K562 (cell line): ENCODE measurements around the gene PBX1. TPM values are rescaled to one million over a fixed set of nuclear protein-coding genes. Genes with fewer than 3 reads are reported as not detected.

Source experiments
- CBX3 ChIP-seq, 2 experiments: IDR thresholded peaks; 1 replicate in 1 of 2; 2 replicates in 1 of 2; pipeline ENCODE4 v1.6.1; 2012; ENCODE audit warnings: inconsistent platforms in 2 of 2, low read length in 2 of 2, borderline replicate concordance in 1 of 2, control low read depth in 1 of 2
- CUX1 ChIP-seq: fragments of 200-800 bp; sonication (Bioruptor generic); IDR thresholded peaks from 2 replicates; pipeline ENCODE4 v1.6.1; 2016; ENCODE audit warnings: missing genetic modification characterization, missing compliant biosample characterization
- L3MBTL2 ChIP-seq: fragments of 450-650 bp; IDR thresholded peaks from 2 replicates; pipeline ENCODE4 v1.6.1; 2016; ENCODE audit warnings: mild to moderate bottlenecking, moderate library complexity
- MEF2D ChIP-seq: conservative IDR thresholded peaks from 2 replicates; pipeline ENCODE4 v1.6.1; 2016; ENCODE audit warnings: low read depth, missing genetic modification characterization, missing compliant biosample characterization
- MTA1 ChIP-seq: fragments of 450-650 bp; IDR thresholded peaks from 2 replicates; pipeline ENCODE4 v1.6.1; 2017; ENCODE audit warnings: borderline replicate concordance
- NBN ChIP-seq: fragments of 450-650 bp; IDR thresholded peaks from 2 replicates; pipeline ENCODE4 v1.6.1; 2016; ENCODE audit warnings: low read depth, mild to moderate bottlenecking
- NR3C1 ChIP-seq: sonication (generic); formaldehyde crosslinking; IDR thresholded peaks from 2 replicates; pipeline ENCODE4 v1.8.1; 2022; ENCODE audit warnings: missing genetic modification reagents
- RNF2 ChIP-seq: sonication (generic); IDR thresholded peaks from 2 replicates; pipeline ENCODE4 v1.6.1; 2016
- ZFP1 ChIP-seq: fragments of 450-650 bp; formaldehyde crosslinking; IDR thresholded peaks from 2 replicates; pipeline ENCODE4 v1.4.0; 2020; ENCODE audit warnings: mild to moderate bottlenecking, mixed read lengths
- ZNF318 ChIP-seq, 2 experiments: fragments of 450-650 bp; IDR thresholded peaks; 2 replicates each; pipeline ENCODE4 v1.6.1; 2016; ENCODE audit warnings: mild to moderate bottlenecking in 2 of 2, borderline replicate concordance in 1 of 2, low read depth in 1 of 2, moderate library complexity in 1 of 2
- polyA plus RNA-seq, 8 experiments: library from polyadenylated mRNA; depleted of rRNA in 4 of 8; stranded (reverse) in 5 of 8; unstranded in 3 of 8; fragments of >200 nt; fragmentation: Nextera tagmentation in 2 of 8; fragmentation: Illumina TruSeq in 1 of 8; extraction: Ambion mirVana in 2 of 8; extraction: Trizol in 1 of 8; gene quantifications; 2 replicates each; pipeline versions ENCODE4 v1.2.1 to v1.2.3, GENCODE V29; 2011 to 2014; ENCODE audit warnings: inconsistent platforms in 1 of 8, missing spikeins in 1 of 8
- total RNA-seq, 7 experiments: library from RNA; depleted of rRNA in 6 of 7; stranded (reverse); fragments of >200 nt in 6 of 7; fragmentation: Illumina TruSeq in 2 of 7; extraction: Trizol in 2 of 7; gene quantifications; 2 replicates each; pipeline versions ENCODE4 v1.2.1 to v1.2.3, GENCODE V29; 2011 to 2021; ENCODE audit warnings: low replicate concordance in 1 of 7
- TF ChIP-seq, protein P1 (sequence below), 2 experiments: fragments of 450-650 bp; conservative IDR thresholded peaks; 2 replicates each; pipeline ENCODE4 v1.6.1; 2017; ENCODE audit warnings: mild to moderate bottlenecking in 2 of 2, moderate library complexity in 2 of 2

The PBX1 gene
- total and polyA plus RNA-seq, 9 of the 15 experiments (the other 6 are each of a cell fraction or from before 2014, with no cell fraction given): 0.03 to 0.62 (median 0.17) TPM

DNA sequence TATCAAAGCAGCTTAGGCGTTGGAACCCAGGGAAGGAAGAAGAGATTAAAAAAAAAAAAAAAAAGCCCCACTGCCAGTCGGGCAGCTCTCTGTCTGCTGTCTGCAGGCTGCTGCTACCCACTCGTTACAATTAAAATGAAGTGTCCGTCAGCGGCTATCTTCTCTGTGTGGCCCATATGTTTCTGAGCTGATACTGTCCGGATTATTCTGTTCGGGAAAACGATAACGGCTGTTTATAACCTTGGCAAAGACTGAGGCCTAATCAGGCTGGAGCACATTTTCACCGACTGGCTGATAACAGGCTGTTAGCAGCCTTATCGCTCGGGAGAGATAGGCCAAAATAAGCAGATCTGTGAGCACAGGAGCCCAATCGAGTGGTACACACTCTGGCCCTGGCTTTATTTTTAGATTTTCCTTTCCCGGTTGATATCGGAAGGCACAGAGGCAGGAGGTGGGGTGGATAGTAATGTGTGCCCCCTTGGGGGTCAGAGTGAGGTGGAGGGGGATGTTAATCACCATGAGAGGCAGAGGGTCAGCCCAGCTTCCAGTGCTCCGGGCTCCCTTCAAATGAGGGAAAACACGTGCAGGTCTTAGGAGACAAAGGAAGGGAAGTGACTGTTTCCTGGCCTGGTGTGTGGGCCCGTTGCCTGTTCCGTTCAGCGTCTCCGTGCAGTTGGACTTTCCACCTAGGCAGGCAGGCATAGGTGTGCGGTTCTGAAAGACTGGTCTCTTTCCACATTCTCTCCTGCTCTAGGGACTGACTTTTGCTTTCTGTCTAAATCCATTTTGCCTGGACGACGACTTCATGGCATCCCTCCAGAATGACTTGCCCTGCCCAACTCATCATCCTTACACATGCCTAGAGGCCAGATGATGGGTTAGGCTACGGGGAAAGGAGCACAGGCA, 153.4 kb downstream of the PBX1 start (continued):
- TF ChIP-seq CUX1 (CRISPR knock-in tag) (peak; percentile 22; the same call in 1 of the 2 replicates), MEF2D (tag) (peak; percentile 99), ZFP1 (CRISPR knock-in tag) (no peak), NR3C1 (CRISPR knock-in tag) (no peak), ZNF318 (IDR thresholded peaks at IDR 0.05; ENCODE audit: borderline replicate concordance in 1 of 2, low read depth in 1 of 2) (peak in 1 of 2 experiments; percentile 86; a peak in 2 of 4 replicates), RNF2 (peak; percentile 95), MTA1 (peak; percentile 93), CBX3 (IDR thresholded peaks at IDR 0.05; ENCODE audit: borderline replicate concordance in 1 of 2, low read length in 2 of 2) (peak in 1 of 2 experiments; percentile 34; a peak in 2 of 3 replicates), NBN (0 out of 2 replicates have a peak, but pooled peaks have one; percentile 80), L3MBTL2 (peak; percentile 99)
- TF ChIP-seq, protein P1, sequence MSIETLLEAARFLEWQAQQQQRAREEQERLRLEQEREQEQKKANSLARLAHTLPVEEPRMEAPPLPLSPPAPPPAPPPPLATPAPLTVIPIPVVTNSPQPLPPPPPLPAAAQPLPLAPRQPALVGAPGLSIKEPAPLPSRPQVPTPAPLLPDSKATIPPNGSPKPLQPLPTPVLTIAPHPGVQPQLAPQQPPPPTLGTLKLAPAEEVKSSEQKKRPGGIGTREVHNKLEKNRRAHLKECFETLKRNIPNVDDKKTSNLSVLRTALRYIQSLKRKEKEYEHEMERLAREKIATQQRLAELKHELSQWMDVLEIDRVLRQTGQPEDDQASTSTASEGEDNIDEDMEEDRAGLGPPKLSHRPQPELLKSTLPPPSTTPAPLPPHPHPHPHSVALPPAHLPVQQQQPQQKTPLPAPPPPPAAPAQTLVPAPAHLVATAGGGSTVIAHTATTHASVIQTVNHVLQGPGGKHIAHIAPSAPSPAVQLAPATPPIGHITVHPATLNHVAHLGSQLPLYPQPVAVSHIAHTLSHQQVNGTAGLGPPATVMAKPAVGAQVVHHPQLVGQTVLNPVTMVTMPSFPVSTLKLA (conservative IDR thresholded peaks at IDR 0.05): peak in 1 of 2 experiments; percentile 64; a peak in 2 of 4 replicates
